ELR (cell line): ENCODE measurements around the gene MPHOSPH6.
"Not testable (repeated sequence)": the region's sequence is repeated elsewhere in the genome, so short reads cannot be mapped to it uniquely, and the experiment has no call there.

Experiments used
- DNase-seq: peaks from one replicate; pipeline ENCODE4 v3.0.0-alpha.2; 2015; ENCODE audit warnings: low read depth

The MPHOSPH6 gene

GRCh38 chr16:82169861-82170845 lies at the start of gene MPHOSPH6:
Gene MPHOSPH6 (minus strand): TSS chr16:82170224. CDS start chr16:82170175, 49 bp downstream.
- DNase-seq: peak; percentile 93

GRCh38 chr16:82219298-82219697 lies 49.3 kb upstream of the MPHOSPH6 start:
- DNase-seq: no peak

- not testable (repeated sequence) for DNase-seq
Observed at GRCh38 chr16:82209314-82209713, 39.3 kb upstream of the MPHOSPH6 start.

GRCh38 chr16:82203198-82203597 lies 33.2 kb upstream of the MPHOSPH6 start:
- no peak for DNase-seq

GRCh38 chr16:82201926-82202325 lies 31.9 kb upstream of the MPHOSPH6 start:
- DNase-seq: no peak

GRCh38 chr16:82201351-82201750 lies 31.3 kb upstream of the MPHOSPH6 start:
- DNase-seq: no peak

- DNase-seq: no peak
Observed at GRCh38 chr16:82199209-82199608, 29.2 kb upstream of the MPHOSPH6 start.

- DNase-seq: no peak
Observed at GRCh38 chr16:82197540-82198240, 27.7 kb upstream of the MPHOSPH6 start.

GRCh38 chr16:82195917-82196494 lies 26.0 kb upstream of the MPHOSPH6 start:
- no peak for DNase-seq

GRCh38 chr16:82194086-82194485 lies 24.1 kb upstream of the MPHOSPH6 start:
- DNase-seq: no peak

- peak; percentile 94 for DNase-seq
Observed at GRCh38 chr16:82192665-82193064, 22.6 kb upstream of the MPHOSPH6 start.

GRCh38 chr16:82190386-82190785 lies 20.4 kb upstream of the MPHOSPH6 start:
- no peak for DNase-seq

GRCh38 chr16:82187829-82188228 lies 17.8 kb upstream of the MPHOSPH6 start:
- DNase-seq: no peak

GRCh38 chr16:82185012-82185411 lies 15.0 kb upstream of the MPHOSPH6 start:
- no peak for DNase-seq

- DNase-seq: no peak
Observed at GRCh38 chr16:82184213-82184612, 14.2 kb upstream of the MPHOSPH6 start.

- DNase-seq: no peak
Observed at GRCh38 chr16:82183004-82183397, 13.0 kb upstream of the MPHOSPH6 start.

- DNase-seq: no peak
Observed at GRCh38 chr16:82182266-82183003, 12.4 kb upstream of the MPHOSPH6 start.

- peak; percentile 43 for DNase-seq
Observed at GRCh38 chr16:82181461-82182185, 11.6 kb upstream of the MPHOSPH6 start.

- DNase-seq: no peak
Observed at GRCh38 chr16:82178352-82178751, 8.3 kb upstream of the MPHOSPH6 start.

GRCh38 chr16:82177555-82177954 lies 7.5 kb upstream of the MPHOSPH6 start:
- no peak for DNase-seq

- DNase-seq: no peak
Observed at GRCh38 chr16:82176204-82176603, 6.2 kb upstream of the MPHOSPH6 start.
